ENCODE data around the gene TARP.
"Not testable (repeated sequence)": the region's sequence is repeated elsewhere in the genome, so short reads cannot be mapped to it uniquely, and the experiment has no call there.

DNA sequence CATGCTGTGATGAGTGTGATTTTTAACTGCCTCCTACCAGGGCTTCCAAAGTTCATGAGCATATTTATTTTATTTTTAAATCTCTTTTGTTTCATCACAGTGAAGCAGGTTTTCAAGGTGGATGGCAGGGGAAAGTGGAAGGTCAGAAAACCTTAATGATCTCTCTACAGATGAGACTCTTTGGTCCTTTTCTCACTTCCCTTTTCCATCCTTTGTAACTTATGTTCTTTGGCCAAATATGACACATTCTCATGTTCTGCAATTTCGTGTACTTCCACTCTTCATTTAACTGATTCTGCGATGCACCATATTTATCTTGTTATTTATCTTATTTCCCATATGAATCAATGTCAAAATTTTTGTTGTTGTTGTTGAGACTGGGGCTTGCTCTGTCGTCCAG lies 23.6 kb downstream of the TARP start:
- TF ChIP-seq POLR2A, EP300 (IDR thresholded peaks at IDR 0.05): not testable (repeated sequence)
- TF ChIP-seq, protein P1, sequence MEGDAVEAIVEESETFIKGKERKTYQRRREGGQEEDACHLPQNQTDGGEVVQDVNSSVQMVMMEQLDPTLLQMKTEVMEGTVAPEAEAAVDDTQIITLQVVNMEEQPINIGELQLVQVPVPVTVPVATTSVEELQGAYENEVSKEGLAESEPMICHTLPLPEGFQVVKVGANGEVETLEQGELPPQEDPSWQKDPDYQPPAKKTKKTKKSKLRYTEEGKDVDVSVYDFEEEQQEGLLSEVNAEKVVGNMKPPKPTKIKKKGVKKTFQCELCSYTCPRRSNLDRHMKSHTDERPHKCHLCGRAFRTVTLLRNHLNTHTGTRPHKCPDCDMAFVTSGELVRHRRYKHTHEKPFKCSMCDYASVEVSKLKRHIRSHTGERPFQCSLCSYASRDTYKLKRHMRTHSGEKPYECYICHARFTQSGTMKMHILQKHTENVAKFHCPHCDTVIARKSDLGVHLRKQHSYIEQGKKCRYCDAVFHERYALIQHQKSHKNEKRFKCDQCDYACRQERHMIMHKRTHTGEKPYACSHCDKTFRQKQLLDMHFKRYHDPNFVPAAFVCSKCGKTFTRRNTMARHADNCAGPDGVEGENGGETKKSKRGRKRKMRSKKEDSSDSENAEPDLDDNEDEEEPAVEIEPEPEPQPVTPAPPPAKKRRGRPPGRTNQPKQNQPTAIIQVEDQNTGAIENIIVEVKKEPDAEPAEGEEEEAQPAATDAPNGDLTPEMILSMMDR (IDR thresholded peaks at IDR 0.05) = not testable (repeated sequence)

All from tibial nerve (tissue), 4 donors.